Cerebellar nuclear complex (tissue), 1 donor: ENCODE results near the gene C11orf42.

Experiments used
- DNase-seq, 2 experiments: peaks; one replicate each; lab custom pipeline; 2025; lab: John Stamatoyannopoulos, UW

C11orf42 gene, protein sequence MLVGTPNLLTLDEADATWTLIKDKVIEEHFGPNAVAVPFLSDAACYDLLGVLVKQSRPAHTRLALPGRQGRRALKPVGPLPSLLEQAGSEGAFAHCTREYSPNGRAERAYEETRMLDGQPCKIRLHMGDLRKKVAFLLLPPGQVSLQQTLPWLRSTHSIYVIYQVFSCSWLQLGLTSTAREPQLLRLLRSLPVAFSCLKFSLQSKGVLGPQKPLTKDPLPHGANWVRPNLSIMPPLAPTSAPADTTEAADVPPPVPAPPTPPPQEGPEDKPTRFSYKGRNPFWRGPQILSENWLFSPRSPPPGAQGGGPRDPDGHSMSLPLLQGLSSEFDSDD

GRCh38 chr11:6205366-6205765 lies at the start of gene C11orf42:
Gene C11orf42, plus strand, starts transcription at chr11:6205557. Its CDS starts 59 bp downstream, at chr11:6205616.
- no peak for DNase-seq

DNA sequence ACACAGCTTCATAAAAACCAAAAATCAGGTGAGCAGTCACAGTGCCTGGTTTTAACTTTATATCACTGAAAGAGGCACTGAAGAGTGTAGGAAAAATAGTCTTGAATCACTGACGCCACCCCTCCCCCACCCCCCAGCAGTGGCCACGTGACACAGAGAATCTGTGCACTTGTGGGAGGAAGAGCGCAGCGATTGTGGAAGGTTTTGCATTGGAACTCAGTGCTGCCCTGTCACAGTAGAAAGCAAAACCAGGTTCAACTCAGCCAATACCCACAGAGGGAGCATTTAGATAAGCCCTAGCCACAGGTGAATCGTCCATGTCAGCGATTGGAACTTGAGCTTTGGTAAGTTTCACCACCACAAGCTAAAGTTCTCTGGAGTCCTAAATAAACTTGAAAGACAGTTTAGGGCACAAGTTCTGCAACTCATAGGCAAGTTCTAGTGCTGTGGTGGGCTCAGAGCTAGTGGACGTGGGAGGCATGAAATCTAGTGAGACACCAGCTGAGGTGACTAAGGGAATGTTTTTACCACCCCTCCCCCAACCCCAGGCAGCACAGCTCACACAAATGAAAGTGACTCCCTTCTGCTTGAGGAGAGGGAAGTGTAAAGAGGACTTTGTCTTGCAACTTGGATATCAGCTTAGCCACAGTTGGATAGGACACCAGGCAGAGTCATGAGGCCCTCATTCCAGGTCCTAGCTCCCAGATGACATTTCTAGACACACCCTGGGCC lies 48.6 kb upstream of the C11orf42 start:
- DNase-seq: no peak

DNA sequence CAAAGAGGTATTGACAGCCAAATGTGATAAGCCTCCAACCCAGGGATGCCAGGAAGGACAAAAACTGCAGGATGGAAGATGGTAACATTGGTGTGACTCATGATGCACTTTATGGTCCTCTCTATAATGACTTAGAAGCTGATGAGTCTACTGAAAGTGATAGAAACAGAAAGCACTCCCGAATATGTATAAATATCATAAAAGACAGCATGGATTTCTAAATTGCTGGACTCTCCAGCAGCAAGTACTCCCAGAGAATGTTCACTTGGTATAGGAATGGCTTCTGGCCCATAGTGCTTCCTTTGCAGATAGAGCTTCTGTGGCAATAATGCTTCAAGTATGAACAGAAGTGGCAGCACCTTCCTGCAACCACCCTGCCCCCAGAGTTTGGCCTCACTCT lies 35.1 kb upstream of the C11orf42 start, which contains the start of gene OR52B2:
TSS of gene OR52B2 (minus strand) at position 101 of the 400 bp plus-strand sequence. CDS start at position 101, 0 bp downstream.
- no peak for DNase-seq

DNA sequence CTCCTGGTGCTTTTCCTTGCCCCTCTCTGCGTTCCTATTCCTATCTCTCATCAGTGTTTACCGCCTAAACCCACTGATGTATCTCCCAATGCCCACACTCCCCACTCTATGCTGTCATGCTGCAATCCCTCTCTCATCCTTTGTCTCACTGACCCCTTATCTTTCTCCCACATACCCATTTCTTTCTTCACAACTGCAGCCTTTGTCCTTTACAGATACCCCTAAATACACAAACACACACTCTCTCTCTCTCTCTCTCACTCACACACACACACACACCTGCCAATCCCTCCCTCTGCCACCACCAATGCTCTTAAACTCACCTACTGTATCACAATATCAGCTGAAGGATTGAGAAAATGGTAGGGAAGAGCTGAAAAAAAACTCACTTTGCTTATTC lies 29.9 kb upstream of the C11orf42 start:
- no peak for DNase-seq

- DNase-seq: no peak
These were observed 13.6 kb upstream of the C11orf42 start for GRCh38 chr11:6191742-6192141.

- no peak for DNase-seq
These were observed 11.2 kb upstream of the C11orf42 start for GRCh38 chr11:6194065-6194581.

DNA sequence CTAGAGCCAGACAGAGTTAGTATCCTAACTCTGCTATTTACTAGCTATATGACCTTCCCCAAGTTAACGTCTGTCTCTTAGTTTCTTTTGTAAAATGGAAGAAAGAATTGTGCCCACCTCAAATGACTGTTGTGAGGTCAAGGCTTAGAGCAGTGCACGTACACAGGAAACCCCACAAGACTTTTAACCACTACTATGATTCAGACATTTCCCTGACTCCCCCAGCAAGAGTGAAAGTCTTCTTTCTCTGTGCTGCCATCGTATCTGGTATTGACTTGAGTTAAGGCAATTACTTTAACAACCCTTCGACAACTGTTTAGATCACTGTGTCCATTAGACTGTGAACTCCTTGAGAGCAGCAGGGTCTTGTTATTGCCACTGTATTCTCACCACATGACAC lies 9.0 kb upstream of the C11orf42 start:
- no peak for DNase-seq

GRCh38 chr11:6197466-6198200 lies 7.7 kb upstream of the C11orf42 start:
- no peak for DNase-seq

- DNase-seq: no peak
These were observed 6.1 kb upstream of the C11orf42 start, which contains the start of gene OR52W1 for GRCh38 chr11:6199174-6199810. Gene OR52W1, plus strand, starts transcription at chr11:6199224. Its CDS starts 0 bp downstream, at chr11:6199224.

DNA sequence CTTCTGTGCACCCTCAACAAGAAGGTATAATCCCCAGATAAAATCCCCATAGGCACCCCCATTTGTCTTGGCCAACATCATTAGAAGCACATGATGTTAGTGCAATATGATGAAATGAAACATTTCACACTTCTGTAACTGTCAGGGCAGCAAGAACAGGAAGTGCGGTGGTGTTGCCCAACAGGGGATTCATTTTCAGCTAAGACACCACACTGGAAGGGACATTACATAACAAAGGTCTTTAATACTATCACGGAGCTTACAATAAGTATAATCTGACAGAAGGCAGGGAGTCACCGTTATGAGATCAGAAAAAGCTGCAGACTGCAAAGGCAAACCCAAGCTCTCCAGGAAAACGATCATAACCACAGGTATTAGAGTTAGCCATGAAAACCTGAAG lies 4.4 kb upstream of the C11orf42 start:
- DNase-seq: no peak

- DNase-seq: no peak
These were observed 3.9 kb upstream of the C11orf42 start for GRCh38 chr11:6201481-6201880.

DNA sequence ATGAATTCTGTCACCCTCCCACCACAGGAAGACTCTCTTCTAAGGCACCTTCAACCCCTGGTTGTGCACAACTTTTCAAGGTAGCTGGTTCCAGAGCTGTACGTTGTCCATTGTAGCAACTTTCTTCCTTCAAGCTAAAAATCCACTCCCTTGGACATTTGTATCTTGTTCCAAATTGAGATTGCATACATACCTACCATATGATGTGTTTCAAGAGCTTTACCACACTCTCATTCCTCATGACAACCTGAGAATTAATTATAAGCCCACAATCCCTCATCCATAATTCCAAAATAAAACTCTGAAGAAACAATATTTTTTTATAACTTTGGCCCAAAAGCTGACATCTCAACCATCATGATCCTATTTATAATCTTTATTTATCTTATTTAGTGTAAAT lies 3.3 kb upstream of the C11orf42 start:
- DNase-seq: no peak

GRCh38 chr11:6203327-6203726 lies 2.0 kb upstream of the C11orf42 start:
- no peak for DNase-seq

DNA sequence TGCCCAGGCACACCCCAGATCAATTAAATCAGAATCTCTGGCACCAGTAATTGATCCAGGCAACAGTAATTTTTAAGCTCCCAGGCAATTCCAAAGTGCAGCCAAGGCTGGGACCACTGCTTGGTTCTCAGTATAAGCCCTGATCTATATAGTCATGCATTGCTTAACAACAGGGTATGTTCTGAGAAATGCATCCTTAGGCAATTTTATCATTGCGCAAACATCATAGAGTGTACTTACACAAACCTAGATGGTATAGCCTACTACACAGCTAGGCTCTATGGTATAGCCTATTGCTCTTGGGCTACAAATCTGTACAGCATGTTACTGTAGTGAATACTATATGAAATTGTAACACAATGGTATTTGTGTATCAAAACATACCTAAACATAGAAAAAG lies 651 bp upstream of the C11orf42 start:
- DNase-seq: no peak

GRCh38 chr11:6206456-6207180 lies 1.3 kb downstream of the C11orf42 start:
- DNase-seq: no peak

- no peak for DNase-seq
These were observed 4.4 kb downstream of the C11orf42 start for GRCh38 chr11:6209801-6210200.

GRCh38 chr11:6210274-6210955 lies 5.1 kb downstream of the C11orf42 start:
- no peak for DNase-seq

DNA sequence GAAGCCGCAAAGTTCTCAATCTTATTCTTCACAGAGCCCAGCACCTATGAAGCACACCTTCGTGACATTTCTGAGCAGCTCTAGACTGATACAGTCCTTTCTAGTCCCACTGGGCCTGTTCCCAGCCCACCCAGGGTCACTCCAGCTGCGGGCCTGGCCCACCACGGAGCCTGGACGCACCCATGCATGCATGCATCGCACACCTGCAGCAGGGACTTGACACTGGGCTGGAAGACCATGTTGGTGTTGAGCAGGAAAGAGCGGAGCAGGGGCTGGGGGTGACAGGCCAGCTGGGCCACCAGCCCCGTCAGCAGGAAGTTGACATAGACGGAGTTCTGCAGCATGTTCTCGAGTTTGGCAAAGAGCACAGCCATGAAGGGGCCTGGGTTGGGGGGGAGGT lies 9.2 kb downstream of the C11orf42 start:
- DNase-seq: no peak

DNA sequence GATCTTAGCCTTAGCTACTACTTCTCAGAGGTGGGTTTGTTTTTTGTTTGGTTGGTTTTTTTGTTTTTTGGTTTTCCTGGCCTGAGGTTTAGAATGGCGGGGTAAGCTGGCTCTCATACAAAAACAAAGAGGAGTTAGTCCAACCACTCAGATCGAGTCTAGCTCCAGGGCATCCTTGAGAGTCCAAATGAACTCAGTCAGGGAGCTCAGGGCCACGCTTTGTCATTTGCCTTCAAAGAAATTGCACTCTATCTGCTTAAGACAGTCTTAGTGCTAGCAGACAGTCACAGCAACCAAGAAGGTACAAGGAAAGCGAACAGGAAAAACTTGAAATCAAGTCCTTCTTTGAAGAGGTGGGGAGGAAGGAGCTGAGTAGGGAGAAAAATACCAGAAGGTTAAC lies 11.1 kb downstream of the C11orf42 start:
- DNase-seq: no peak

DNA sequence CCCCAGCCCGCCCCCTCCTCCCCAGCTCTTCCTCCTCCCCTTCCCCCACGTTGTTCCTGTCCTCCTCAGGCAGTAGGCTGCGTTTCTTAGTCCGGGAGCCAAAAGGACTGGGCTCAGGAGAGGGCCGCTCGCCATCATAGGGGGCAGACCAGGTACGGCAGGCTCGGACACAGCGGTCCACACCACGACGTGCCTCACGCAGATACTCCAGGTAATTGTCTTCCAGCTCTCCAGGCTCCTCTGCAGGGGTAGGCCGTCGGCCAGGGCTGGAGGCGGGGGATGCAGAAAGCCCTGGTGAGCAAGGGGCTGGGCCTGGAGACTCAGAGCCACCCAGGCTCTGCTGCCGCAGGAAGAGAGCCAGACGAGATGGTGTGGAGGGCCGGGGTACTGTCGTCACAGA lies 12.4 kb downstream of the C11orf42 start:
- no peak for DNase-seq

GRCh38 chr11:6219359-6219758 lies 14.0 kb downstream of the C11orf42 start:
- no peak for DNase-seq
